Hematopoietic multipotent progenitor cell treated with erythropoietin and hydrocortisone succinate and interleukin-3 and kit ligand, for 15 days (in vitro differentiated cells): ENCODE results near the gene NOL4L.

ENCODE experiments used
- DNase-seq: peaks from one replicate; pipeline ENCODE4 v3.0.0-alpha.2; 2015; ENCODE audit warnings: low spot score

The NOL4L gene

GRCh38 chr20:32576560-32576959 is 8.6 kb downstream of the NOL4L start:
- no peak for DNase-seq

DNA sequence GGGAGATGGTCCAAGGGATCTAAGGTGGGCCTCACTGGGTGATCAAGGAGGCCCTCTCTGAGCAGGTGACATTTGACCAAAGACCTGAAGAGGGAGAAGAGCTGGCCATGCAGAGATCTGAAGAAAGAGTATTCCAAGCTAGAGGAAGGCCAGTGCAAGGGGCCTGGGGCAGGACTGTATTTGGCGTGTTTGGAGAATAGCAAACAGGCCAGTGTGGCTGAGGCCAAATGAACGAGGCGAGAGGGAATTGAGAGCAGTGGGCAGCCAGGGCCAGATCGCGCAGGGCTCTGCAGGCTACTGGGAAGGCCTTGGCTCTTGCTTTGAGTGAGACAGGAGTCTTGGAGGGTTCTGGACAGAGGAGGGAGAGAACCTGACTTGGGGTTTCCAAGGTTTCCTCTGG is 9.3 kb downstream of the NOL4L start:
- DNase-seq = no peak

DNA sequence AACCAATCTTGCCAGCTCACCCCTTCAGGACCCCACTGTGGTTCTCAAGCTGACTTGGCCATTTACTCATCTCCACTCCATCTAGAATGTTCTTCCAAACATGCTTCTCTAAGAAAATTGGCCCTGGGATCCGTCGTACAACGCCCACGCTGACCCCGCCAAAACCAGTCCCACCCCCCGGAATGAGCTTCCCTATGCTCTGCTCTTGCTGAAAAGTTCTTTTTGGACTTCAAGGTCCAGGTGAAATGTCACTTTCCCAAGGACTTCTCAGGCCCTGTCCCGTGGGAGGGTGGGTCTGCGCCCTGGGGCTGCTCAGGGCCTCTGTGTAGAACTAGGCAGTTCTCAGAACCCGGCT is 9.9 kb downstream of the NOL4L start:
- DNase-seq = no peak

DNA sequence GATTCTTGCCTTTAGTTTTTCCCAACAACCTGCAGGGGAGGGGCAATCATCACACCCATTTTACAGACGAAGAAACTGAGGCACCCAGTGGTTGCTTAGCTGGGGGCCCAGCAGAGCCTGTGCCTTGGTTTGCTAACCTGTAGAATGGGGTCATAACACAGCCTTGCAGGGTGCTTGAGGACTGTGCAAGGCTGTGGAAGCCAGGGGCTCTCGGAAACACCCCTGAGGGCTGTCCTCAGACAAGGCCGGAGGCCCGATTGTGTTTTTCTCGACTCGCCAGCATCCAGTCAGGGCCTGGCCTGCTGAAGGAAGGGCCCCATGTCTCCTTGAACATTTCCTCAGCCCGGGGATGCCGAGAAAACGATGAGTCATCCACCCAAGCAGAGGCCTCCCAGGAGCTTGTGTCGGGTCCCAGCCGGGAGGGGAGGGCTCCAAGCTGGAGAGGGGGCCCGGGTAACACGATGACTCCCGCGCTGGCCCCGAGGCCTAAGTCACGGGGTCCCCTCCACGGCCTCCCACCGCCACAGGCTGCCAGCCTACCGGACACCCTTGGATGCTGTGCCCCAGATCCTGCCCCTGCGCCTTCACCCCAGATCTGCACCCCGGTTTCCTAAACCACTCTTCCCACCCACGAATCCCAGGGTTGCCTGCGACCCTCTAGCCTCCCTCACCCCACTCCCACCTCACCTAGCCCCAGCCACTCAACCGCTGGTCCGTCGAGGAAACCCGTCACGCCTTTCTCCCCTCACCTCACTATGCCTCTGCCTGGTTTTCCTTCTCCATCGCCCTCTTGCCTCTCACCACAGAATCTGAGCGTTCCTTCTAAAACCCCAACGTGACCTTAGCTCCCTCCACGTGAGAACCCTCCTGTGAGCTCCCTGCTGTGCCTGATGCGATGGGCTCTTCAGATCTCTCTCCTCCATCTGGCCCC is 10.6 kb downstream of the NOL4L start:
- peak; percentile 56 for DNase-seq

- no peak for DNase-seq
Observed at GRCh38 chr20:32573167-32573851, 11.8 kb downstream of the NOL4L start.

DNA sequence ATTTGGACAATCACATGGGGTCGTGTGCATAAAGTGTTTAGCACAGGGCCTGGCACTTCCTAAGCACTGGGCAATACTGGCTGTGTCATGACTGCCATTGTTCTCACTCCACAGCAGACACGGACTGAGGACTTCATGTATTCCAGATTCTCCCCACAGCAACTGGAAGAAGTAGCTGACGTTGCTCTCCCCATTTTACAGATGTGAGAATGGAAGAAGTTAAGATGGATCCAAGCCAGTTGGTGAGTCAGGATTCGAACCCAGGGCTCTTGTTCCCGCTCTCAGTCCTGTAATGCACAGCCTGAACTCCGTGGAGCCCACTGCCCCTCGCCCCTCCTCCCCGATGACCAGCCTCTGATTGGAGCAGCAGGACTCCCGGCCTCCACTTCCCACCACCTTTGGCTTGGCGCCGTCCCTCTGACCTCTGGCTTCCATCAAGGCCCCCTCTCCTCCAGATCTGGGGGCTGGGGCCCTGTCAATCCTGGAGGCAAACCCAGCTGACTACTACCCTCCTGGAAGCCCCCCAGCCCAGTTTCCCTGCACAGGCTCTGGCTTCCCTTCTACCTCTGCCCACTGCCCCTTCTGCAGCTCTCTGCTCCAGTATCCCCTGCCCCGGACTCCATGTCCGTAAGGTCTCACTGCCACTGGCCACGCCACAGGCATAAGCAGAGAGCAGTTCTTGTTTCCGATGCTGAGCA is 12.7 kb downstream of the NOL4L start:
- no peak for DNase-seq

DNA sequence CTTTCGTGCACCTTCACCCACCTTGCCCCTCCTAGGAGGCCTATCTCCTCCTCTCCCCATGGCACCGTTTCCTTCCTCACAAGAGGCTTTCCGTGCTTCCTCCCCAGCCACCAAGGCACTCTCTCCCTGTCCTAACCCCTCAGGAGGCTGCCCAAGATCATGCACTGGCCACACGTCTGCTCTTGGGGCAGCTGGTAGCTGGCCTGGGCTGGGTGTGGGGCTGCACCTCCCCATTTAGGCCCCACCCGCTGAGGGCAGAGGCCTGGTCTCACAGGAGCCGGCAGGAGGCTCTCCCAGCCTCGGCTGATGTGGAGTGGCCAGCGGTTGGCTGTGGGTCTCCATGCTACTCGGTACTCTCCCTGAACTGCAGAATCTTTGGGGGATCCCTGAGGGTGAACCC is 13.6 kb downstream of the NOL4L start:
- DNase-seq = no peak

- no peak for DNase-seq
Observed at GRCh38 chr20:32570401-32571190, 14.5 kb downstream of the NOL4L start.

DNA sequence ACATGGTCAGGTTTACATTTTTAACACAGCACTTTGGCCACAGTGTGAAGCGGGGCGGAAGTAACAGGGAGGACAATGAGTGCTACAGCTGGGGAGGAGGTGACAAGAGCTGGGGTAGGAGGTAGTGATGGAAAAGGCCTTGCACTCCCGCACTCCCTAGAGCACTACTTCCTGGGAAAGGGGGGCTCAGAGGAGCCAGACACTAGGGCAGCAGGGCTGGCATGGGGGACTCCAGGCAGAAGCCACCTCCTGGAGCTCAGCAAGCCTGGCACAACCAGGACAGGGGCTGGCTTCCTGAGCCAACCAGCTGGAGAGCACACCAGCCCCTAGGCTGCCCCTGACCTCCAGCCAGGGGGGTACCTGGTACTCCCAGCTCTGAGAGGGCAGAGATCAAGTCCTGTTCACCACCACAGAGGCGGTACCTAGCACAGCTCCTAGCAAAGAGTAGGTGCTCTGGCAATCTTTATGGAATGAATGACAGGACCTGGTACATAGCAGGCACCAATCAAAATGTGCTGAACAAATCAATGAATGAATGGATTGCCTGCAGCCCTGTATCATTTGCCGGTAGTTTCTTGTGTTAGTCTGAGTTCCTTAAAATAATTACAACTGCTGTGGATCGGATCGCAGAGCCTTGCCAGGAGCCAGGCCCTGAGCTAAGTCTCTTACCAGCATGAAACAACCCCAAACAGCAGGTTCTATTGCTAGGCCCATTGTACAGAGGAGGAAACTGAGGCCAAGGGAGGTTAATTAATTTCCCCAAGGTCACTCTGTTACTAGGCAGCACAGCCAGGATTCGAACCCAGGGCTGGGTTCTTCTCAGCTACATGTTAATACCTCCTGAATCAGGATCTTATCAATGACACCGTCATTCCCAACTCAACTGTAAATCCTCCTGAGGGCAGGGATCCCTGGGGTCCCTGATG is 15.5 kb downstream of the NOL4L start:
- no peak for DNase-seq

DNA sequence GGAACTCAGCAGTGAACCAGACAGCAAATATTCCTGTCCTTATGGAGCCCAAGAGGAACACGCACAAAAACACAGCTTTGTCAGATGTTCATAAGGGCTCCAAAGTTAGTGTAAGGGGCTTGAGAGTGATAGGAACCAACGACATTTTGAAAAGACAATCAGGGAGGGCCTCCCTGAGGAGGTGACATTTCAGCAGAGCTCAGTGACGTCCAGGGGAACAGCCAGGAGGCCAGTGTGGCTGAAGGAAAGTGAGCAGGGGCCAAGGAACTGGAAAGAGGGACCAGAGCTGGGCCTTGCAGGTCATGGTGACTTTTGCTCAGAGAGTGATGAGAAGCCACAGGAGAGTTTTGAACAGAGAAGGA is 16.1 kb downstream of the NOL4L start:
- DNase-seq = no peak

DNA sequence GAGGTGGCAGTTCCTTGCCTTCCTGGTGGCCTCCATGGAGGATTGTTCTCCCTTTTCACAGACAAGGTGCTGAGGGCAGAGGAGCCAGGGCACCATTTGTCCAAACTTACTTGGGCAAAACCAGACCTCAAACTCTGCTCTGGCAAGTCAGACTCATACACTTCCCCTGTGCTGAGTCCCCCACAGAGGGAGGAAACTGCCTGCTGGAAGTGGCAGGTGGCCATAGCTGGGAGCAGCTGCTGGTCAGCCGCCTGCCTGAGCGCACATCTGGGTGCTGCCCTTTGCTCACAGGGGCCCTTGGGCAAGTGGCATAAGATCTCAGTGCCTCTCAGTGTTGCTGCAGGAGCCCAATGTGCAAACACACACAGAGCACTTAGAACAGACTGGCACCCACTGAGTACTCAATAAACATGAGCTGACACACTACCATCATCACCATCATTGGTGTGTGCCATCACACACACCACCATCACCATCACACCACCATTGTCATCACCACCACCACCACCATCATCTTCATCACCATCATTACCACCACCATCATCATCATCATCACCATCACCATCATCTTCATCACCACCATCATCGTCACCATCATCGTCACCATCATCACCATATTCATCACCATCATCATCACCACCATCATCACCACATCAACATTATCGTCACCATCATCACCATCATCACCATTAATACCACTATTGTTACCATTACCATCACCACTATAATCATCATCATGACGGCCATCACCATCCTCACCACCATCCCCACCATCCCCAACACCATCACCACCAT is 17.6 kb downstream of the NOL4L start:
- no peak for DNase-seq

DNA sequence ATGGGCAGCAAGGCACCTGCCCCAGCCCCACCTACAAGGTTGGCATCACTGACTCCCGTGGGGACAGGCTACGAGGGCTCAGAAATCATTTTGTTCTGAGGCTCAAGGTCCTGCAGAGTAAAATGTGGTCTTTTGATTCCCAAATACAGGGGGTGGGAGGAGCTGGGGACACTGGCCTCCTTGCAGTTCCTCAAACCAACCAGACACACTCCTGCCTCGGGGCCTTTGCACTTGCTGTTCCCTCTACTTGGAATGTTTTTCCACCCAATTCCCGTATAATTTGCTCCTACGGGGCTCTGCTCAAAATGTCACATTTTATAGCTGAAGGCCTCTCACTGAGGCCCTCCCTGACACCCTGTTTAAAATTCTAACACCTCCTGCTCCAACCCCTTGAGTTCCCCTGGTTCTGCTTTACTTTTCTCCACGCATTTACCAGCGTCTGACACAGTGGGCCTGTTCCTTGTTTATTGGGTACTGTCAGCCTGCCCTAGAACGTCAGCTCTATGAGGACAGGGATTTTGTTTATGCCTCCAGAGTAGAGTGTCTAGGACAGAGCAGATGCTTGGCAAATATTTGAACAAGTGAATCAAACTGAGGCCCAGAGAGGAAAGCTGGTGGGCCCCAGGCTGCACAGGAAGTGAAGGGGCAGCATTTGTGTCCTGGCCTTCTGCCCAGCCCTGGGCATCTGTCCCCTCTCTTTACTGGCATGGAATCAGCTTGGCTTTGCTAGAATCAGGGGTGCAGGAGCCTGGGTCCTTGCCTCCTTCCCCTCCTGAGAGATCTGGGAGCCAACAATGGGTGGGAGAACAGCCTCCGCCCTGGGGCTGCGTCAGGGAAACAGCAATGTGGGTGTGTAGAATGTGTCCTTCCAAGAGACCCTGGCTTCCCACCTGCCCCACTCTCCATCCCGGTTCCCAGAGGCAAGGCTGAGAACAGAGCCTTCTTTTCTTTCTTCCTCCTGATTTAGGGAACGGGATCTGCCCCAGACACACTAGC is 18.5 kb downstream of the NOL4L start:
- DNase-seq = no peak

DNA sequence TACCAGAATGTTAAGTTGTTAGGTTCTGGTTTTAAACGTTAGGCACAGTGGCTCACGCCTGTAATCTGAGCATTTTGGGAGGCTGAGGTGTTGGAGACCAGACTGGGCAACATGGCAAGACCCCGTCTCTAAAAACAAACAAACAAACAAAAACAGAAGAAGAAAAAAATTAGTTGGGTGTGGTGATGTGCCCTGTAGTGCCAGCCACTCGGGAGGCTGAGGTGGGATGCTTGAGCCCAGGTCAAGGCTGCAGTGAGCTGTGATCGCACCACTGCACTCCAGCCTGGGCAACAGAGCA is 19.4 kb downstream of the NOL4L start:
- DNase-seq = no peak

GRCh38 chr20:32564921-32565734 is 20.0 kb downstream of the NOL4L start:
- DNase-seq = no peak

- no peak for DNase-seq
Observed at GRCh38 chr20:32564440-32564839, 20.7 kb downstream of the NOL4L start.

DNA sequence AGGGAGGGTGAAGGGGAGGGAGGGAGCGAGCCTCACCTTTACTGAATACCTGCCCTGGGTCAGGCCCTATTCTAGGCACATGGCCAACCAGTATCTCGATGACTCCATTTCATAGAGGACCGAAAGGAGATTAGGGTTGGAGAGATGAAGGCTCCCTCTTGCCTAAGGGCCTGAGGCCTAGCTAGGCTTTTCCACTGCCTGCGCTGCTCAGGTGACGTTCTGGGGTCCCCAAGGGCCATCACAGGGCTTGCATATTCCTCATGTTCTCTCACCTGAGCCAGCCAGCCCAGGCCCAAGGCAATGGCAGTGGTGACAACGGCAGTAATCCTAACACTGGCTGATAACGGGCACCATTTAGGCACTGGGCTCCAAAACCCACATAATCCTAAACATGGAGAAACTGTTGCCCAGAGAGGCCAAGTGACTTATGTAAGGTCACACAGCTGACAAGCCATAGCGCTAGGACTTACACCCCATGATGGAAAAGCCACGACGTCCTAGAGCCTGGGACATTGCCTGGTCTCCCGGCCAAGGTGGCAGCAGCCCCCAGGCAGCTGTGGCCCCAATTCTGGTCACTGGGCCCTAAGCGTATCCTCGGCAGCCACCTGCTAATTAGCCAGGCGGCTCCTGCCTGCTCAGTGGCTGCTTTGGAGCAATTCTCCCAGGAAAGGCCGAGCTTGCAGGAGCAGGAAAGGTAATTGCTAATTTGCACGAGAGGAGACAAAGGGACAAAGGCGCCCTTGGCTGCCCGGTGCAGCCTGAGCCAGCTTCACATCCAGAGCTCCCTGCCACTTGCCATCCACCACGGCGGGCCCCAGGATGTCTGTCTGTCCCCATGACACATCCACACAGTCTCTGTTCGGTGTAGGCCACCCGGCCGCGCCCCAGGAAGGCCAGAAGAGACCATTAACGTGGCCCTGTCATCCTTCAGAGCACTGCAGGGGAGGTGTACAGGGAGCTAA is 21.5 kb downstream of the NOL4L start:
- DNase-seq = no peak

DNA sequence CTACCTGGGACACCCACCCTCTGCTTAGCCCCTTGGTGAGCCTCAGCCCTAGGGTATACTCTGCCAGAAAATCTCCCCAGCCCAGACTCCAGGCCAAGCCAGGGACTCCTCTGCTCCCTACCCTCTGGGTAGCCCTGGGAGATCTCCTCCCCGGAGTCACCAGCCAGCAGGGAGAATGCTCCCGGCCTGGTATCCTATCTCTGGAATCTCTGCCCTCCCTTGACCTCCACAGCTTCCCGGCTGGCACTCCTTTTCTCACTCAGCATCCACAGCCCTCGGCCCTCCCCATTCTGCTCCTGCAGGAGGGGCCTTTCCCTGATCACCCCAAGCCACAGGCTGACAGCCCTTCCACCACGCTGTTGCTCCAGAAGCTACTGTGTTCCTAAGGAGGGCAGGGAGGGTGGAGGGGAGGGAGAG is 22.6 kb downstream of the NOL4L start:
- no peak for DNase-seq
